ENCODE measurements around the gene ME2. TPM values are rescaled to one million over a fixed set of nuclear protein-coding genes. Genes with fewer than 3 reads are reported as not detected.

The ME2 gene
- total RNA-seq, 3 donors from 2014 or later (not counting 1 experiment from before 2014, with no cell fraction given): 42.4 to 61.3 (median 43.5) TPM

- Mint-ChIP-seq H3K27ac (no peak overlapping the region), H3K4me1 (peaks cover 5 to 13% of the 10 kb centered on the region in 2 donors), H3K4me3 (no peak overlapping the region), H3K9me3 (no peaks in the 10 kb centered on the region), H3K36me3 (peaks cover 10% of the 10 kb centered on the region), H3K27me3 (ENCODE audit: low read depth in 2 of 2) (no peaks in the 10 kb centered on the region)
- TF ChIP-seq CTCF (IDR thresholded peaks at IDR 0.05): no peak
- H3K27ac ChIP-seq (ENCODE audit: low read length): no peak overlapping the region
- H3K36me3 ChIP-seq (ENCODE audit: control insufficient read depth, insufficient read depth, low read length): peaks cover 70% of the 10 kb centered on the region
- no peak for DNase-seq
- no peaks in the 10 kb centered on the region for H3K27me3 ChIP-seq (ENCODE audit: control insufficient read depth, insufficient read depth, low read length)
- intact Hi-C loops (cut with micrococcal nuclease): no loop called here
- no CpG with 5 or more reads among the region's 1 CpG for WGBS (ENCODE audit: insufficient coverage)
- no peaks in the 10 kb centered on the region for H3K9me3 ChIP-seq (ENCODE audit: control insufficient read depth, insufficient read depth, low read length)
- no peak overlapping the region for H3K4me3 ChIP-seq (ENCODE audit: low read length)
- no peak for ATAC-seq
- no peaks in the 10 kb centered on the region for H3K4me1 ChIP-seq (ENCODE audit: control insufficient read depth, insufficient read depth, low read length)
Measured at GRCh38 chr18:50917021-50917420, 38.1 kb downstream of the ME2 start.

- Histone ChIP-seq H3K36me3 (ENCODE audit: control insufficient read depth, insufficient read depth, low read length) (peaks cover 69% of the 10 kb centered on the region), H3K9me3 (ENCODE audit: control insufficient read depth, insufficient read depth, low read length) (no peaks in the 10 kb centered on the region), H3K27me3 (ENCODE audit: control insufficient read depth, insufficient read depth, low read length) (no peaks in the 10 kb centered on the region), H3K4me3 (ENCODE audit: low read length) (no peak overlapping the region), H3K27ac (ENCODE audit: low read length) (no peak overlapping the region), H3K4me1 (ENCODE audit: control insufficient read depth, insufficient read depth, low read length) (no peaks in the 10 kb centered on the region)
- intact Hi-C loops (cut with micrococcal nuclease): no loop called here
- Mint-ChIP-seq H3K27me3 (ENCODE audit: low read depth in 2 of 2) (no peaks in the 10 kb centered on the region), H3K4me3 (no peak overlapping the region), H3K4me1 (peaks cover 5 to 13% of the 10 kb centered on the region in 2 donors), H3K36me3 (peaks cover 10% of the 10 kb centered on the region), H3K9me3 (no peaks in the 10 kb centered on the region), H3K27ac (no peak overlapping the region)
- DNase-seq: no peak
- ATAC-seq: no peak
- TF ChIP-seq CTCF (IDR thresholded peaks at IDR 0.05): no peak
- WGBS (ENCODE audit: insufficient coverage): 95% methylated on average over 5 of the region's 5 CpGs
Measured at GRCh38 chr18:50918153-50918552, 39.2 kb downstream of the ME2 start.

- Mint-ChIP-seq H3K27ac (no peak overlapping the region), H3K36me3 (peaks cover 14% of the 10 kb centered on the region), H3K4me3 (no peak overlapping the region), H3K9me3 (peaks cover 3% of the 10 kb centered on the region in 2 donors), H3K27me3 (ENCODE audit: low read depth in 2 of 2) (no peaks in the 10 kb centered on the region), H3K4me1 (no peaks in the 10 kb centered on the region)
- Histone ChIP-seq H3K4me1 (ENCODE audit: control insufficient read depth, insufficient read depth, low read length) (no peaks in the 10 kb centered on the region), H3K4me3 (ENCODE audit: low read length) (no peak overlapping the region), H3K9me3 (ENCODE audit: control insufficient read depth, insufficient read depth, low read length) (no peaks in the 10 kb centered on the region), H3K36me3 (ENCODE audit: control insufficient read depth, insufficient read depth, low read length) (peaks cover 69% of the 10 kb centered on the region), H3K27me3 (ENCODE audit: control insufficient read depth, insufficient read depth, low read length) (no peaks in the 10 kb centered on the region), H3K27ac (ENCODE audit: low read length) (no peak overlapping the region)
- intact Hi-C loops (cut with micrococcal nuclease): no loop called here
- TF ChIP-seq CTCF (IDR thresholded peaks at IDR 0.05): no peak
- ATAC-seq: no peak
- no peak for DNase-seq
- WGBS (ENCODE audit: insufficient coverage): 98% methylated on average over 2 of the region's 2 CpGs
Measured at GRCh38 chr18:50924372-50924771, 45.5 kb downstream of the ME2 start.

- TF ChIP-seq CTCF (IDR thresholded peaks at IDR 0.05): no peak
- intact Hi-C loops (cut with micrococcal nuclease): no loop called here
- H3K4me3 ChIP-seq (ENCODE audit: low read length): no peak overlapping the region
- H3K27ac ChIP-seq (ENCODE audit: low read length): no peak overlapping the region
- H3K36me3 Mint-ChIP-seq: peaks cover 14% of the 10 kb centered on the region
- DNase-seq (no peak), ATAC-seq (no peak)
- no peak overlapping the region for H3K4me3 Mint-ChIP-seq
- H3K4me1 Mint-ChIP-seq: no peaks in the 10 kb centered on the region
- H3K9me3 Mint-ChIP-seq: peaks cover 3% of the 10 kb centered on the region in 2 donors
- no peaks in the 10 kb centered on the region for H3K27me3 ChIP-seq (ENCODE audit: control insufficient read depth, insufficient read depth, low read length)
- H3K27ac Mint-ChIP-seq: no peak overlapping the region
- no peaks in the 10 kb centered on the region for H3K9me3 ChIP-seq (ENCODE audit: control insufficient read depth, insufficient read depth, low read length)
- no peaks in the 10 kb centered on the region for H3K27me3 Mint-ChIP-seq (ENCODE audit: low read depth in 2 of 2)
- H3K36me3 ChIP-seq (ENCODE audit: control insufficient read depth, insufficient read depth, low read length): peaks cover 50% of the 10 kb centered on the region
- no peaks in the 10 kb centered on the region for H3K4me1 ChIP-seq (ENCODE audit: control insufficient read depth, insufficient read depth, low read length)
Measured at GRCh38 chr18:50926521-50926920, 47.6 kb downstream of the ME2 start.

Measured in natural killer cell (primary cell).